Stimulated activated CD8-positive, alpha-beta memory T cell treated with anti-CD3 and anti-CD28 coated beads, Interleukin-12 subunit alpha, Interleukin-12 subunit beta, amount 100 ng/mL, for 4 hours (primary cell): ENCODE data around the gene CNOT6L.
"Not testable (repeated sequence)": the region's sequence is repeated elsewhere in the genome, so short reads cannot be mapped to it uniquely, and the experiment has no call there.

Experiments
- DNase-seq: peaks from one replicate; pipeline ENCODE4 v3.0.0-alpha.2; 2020; ENCODE audit warnings: low read depth

Gene CNOT6L

DNA sequence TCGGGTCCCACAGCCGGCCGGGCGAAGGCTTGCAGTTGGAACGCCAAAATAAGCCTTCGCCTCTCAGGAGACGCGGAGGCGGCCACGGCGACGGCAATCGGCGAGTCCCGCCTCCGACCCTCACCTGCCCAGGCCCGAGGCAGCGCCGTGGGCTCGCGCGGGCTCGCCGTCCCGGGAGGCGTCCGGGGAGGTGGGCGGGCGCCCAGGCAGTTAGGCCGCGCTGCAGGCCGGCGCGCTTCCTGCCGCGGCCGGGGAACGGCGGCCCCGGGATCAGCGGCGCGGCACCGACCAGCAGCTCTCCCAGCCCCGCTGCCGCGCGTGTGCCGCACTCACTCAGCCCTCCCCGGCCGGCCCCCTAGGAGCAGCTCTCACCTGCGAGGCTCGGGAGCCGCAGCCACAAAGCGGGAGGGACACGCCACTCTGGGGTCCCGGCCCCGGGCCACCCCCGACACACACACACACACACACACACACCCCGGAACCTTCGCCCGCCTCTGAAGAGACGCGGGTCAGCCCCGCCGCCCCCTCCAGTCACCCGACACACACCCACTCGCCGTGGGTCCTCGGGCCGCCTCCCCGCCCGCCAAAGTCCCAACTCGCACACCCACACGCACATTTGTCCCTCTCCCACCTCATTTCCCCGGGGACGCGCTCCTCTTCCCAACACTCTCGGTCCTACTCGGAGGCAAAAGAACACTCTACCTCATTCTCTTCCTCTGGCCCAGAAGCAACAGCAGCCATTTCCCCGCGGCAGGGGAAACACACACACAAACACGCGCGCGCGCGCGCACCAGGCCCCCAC lies at the start of gene CNOT6L:
TSS of gene CNOT6L (minus strand) at position 767 of the 802 bp plus-strand sequence. CDS start at position 707, 60 bp downstream.
- DNase-seq = no peak

GRCh38 chr4:77865259-77865658 lies 46.1 kb upstream of the CNOT6L start:
- no peak for DNase-seq

- DNase-seq = not testable (repeated sequence)
These were observed 44.2 kb upstream of the CNOT6L start for GRCh38 chr4:77863341-77863740.

DNA sequence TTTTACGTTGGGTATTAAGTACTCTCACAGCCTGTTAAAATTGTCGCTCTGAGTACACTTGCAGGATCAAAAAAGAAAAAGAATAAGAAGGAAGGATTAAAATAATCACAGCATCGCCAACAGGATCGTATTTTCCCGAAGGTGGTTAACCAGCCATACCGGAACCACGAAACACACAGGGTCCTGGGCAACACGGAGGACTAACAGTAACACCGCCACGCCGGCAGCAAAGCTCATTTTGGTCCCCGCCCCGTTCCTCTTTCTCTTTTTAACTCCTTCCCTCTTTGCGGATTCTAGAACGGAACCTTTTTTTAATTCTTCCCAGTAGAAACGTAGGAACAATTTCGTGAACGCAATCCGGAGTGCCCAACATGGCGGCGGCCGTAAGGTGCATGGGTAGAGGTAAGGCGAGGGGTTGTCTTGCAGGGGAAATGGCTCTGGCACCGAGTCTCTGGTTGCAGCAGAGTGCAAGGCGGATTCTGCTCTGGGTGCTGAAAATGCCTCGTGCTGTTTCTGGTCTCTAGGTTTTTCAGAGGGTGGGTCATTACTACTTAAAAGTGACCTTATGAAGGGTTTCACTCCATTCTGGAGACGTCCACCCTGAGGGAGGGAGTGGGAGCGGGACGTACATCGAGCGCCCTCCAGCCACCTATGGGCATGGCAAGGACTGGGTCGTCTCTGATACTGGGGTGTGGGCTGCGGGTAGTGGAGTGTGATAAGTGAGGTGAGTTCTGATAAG lies 43.5 kb upstream of the CNOT6L start, which contains the start of gene MRPL1:
TSS of gene MRPL1 (plus strand) at position 353 of the 739 bp plus-strand sequence. CDS start at position 372, 19 bp downstream.
- peak; percentile 72 for DNase-seq

DNA sequence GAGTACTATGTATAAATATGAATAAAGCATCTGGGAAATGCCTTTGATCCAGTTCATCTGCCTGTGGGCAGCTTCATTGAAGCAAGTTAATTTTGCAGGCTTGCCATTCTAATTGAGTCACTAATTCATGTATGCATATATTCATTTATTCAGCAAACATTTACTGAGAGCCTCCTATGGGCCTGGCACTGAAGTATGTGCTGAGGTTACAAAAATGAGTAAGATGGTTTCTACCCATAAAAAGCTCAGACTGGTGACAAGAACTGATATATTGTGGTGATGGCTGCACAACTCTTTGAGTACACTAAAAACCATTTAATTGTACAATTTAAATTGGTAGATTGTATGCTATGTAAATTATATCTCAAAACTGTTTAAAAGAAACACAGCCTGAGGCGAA lies 42.3 kb upstream of the CNOT6L start:
- DNase-seq = no peak

DNA sequence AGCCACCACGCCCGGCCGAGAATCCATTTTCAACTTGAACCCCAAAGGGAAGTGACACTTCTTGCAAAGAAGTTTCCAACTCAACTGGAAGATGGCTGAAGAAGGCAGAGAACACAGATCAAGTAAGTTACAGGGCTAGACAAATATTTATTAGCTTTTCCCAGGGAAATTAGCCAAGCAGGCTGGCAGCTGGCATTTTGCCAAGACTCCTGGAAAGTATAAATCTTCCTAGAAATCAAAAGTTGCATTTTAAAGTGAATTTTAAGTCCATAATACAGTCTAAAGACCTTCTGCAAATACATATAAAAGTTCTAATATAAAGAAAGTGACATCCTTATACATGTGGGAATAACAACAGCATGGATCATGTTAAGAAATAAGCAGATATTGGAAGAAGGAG lies 40.1 kb upstream of the CNOT6L start:
- DNase-seq = no peak

- DNase-seq = no peak
These were observed 37.0 kb upstream of the CNOT6L start for GRCh38 chr4:77856152-77856551.

GRCh38 chr4:77854431-77855111 lies 35.4 kb upstream of the CNOT6L start:
- DNase-seq = no peak

DNA sequence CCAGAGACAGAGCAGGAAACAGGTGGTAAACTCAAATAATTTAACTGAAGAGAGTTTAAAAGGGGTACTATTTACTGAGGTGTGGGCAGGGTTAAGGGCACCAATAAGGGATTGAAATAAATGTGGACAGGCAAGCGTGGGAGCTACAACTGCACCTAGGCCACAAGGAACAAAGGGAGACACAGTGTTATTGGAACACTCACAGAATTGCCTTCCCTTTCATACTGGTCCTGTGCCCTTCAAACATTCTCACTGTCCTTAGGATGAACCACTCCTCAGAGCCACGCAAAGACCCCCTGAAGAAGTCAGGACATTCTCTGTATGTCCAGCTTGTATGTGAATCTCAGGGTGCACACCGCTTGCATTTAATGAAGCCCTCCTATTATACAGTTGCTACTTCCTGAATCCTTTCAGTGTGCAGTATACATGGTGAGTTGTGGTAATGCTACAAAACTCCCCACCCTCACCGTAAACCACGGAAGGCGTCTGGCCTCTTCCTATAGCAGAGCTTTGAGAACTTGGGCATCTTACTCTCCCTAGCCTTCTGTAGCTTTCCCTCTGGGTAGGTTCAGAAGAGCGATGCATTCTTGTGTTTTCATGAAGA lies 33.8 kb upstream of the CNOT6L start:
- DNase-seq = peak; percentile 30

DNA sequence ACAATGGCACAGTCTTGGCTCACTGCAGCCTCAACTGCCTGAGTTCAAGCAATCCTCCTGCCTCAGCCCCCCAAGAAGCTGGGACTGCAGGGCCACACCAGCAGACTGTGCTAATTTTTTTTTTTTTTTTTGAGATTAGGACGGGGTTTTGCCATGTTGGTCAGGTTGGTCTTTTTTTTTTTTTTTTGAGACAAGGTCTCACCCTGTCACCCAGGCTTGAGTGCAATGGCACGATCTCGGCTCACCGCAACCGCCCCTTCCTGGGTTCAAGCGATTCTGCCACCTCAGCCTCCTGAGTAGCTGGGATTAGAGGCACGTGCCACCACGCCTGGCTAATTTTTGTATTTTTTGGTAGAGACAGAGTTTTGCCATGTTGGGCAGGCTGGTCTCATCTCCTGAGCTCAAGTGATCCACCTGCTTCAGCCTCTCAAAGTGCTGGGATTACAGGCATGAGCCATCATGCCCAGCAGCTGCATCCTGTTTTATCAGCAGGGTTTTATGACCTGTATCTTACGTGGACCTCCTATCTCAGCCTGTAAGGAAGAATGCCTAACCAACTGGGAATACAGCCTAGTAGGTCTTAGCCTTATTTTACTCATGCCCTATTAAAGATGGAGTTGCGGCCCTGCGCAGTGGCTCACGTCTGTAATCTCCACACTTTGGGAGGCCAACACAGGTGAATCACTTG lies 30.3 kb upstream of the CNOT6L start:
- DNase-seq = no peak

- no peak for DNase-seq
These were observed 29.3 kb upstream of the CNOT6L start for GRCh38 chr4:77848508-77848907.

DNA sequence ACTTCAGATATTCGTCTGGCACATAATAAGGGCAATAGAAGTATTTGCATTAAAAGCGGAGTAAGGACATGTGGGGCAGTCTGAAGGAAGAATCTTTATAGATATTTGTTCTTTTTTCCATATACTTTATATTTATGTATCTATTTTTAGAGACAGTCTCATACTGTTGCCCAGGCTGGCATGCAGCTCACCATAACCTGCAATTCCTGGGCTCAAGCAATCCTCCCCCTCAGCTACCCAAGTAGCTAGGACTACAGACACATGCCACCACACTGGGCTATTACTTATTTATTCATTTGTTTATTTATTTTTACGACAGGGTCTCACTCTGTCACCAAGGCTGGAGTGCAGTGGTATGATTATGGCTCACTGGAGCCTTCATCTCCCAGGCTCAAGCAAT lies 26.8 kb upstream of the CNOT6L start:
- DNase-seq = no peak

DNA sequence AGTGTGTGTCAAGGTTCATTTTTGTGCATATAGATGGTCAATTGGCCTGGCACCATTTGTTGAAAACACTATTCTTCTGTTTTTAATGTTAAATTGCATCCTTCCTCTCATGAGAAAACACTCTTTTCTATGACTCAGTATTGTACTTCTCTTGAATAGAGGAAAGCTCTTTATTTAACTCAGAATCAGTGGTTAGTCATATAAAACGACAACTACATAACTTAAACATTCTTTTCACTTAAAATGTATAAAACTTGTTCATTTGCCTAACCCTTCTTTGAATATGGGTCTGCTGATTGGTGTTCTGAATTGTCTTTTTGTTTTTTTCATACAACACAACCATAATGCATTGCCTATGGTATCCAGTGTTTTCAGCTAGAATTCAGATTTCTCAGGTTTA lies 26.2 kb upstream of the CNOT6L start:
- DNase-seq = no peak

DNA sequence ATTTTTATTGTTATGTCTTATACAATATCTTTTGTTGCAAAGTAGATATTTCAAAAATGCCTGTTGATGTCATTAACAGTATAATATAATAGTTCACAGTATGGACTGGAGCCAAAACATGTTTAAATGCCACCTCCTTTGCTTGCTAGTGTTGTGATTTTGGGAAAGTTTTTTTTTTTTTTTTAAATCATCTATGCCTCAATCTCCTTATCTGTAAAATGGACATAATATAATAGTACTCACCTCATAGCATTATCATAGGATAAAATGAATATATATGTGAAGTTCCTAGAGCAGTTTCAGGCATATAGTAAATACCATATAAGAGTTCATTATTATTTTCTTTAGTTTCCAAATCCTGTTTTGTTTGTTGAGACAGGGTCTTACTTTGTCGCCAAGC lies 25.2 kb upstream of the CNOT6L start:
- no peak for DNase-seq

- no peak for DNase-seq
These were observed 24.5 kb upstream of the CNOT6L start for GRCh38 chr4:77843628-77844027.

DNA sequence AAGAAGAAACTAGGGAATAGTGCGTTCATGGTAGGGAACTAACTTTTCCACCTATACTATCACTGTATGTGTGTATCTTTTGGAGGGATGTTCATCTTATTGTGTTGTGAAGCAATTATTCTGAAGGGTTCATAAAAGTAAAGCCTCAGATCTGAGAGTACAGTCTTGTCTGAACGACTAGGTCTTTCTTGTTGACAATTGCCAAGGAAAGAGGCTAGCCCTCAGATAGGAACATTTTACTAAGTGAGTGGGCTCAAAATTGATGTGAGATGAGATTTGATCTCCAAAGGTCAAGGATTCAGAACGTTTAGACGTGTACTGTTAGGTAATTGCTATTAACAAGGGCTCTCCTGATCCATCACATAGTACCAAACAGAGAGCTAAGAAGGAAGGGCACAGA lies 15.2 kb upstream of the CNOT6L start:
- DNase-seq = no peak

- no peak for DNase-seq
These were observed 14.1 kb upstream of the CNOT6L start for GRCh38 chr4:77833126-77833724.

- DNase-seq = no peak
These were observed 8.2 kb upstream of the CNOT6L start for GRCh38 chr4:77827343-77827742.

DNA sequence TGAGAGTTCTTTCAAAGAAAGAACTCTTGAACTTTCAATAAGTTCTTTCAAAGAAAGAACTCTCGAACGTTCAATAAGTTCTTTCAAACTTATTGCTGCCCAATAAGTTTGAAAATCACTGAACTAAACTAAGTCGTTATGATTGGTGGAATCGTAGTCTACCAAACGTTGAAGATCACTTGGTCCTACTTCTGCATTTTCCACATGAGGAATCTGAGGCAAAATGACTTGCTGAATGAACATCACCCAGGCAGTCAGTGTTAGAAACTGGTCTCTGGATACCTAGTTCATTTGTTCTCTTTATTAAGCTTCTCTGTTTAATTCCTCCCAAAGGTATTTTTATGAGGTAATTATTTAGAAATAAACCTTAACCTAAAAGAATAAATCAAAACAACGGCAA lies 7.1 kb upstream of the CNOT6L start:
- DNase-seq = no peak

- no peak for DNase-seq
These were observed 2.6 kb upstream of the CNOT6L start for GRCh38 chr4:77821775-77822174.
